HEK293 (cell line): ENCODE data around the gene ZNF554.

Experiments used
- CTCF ChIA-PET: fragments of 350-600 bp; formaldehyde crosslinking; extraction: SDS; loops from one replicate; lab custom pipeline; 2021; ENCODE audit warnings: antibody characterized with exemption; lab: Yijun Ruan, JAX
- POLR2A ChIA-PET: fragments of 300-600 bp; formaldehyde crosslinking; extraction: SDS; loops from one replicate; lab custom pipeline; 2020; ENCODE audit warnings: antibody characterized with exemption, inconsistent platforms; lab: Yijun Ruan, JAX
- H3K27ac ChIP-seq: fragments of 200-500 bp; sonication (Bioruptor generic); 2 replicates; pipeline ENCODE4 v1.5.1; 2014; ENCODE audit warnings: low read depth, low read length, control low read depth, inconsistent platforms; ENCODE audit errors: extremely low read depth
- H3K36me3 ChIP-seq, 2 experiments: fragments of 200-500 bp in 1 of 2; sonication (Bioruptor generic) in 1 of 2; 1 replicate in 1 of 2; 2 replicates in 1 of 2; pipeline ENCODE4 v1.5.1; 2014 to 2017; ENCODE audit warnings: inconsistent platforms in 2 of 2, low read length in 2 of 2; ENCODE audit not compliant: control insufficient read depth in 2 of 2, insufficient read depth in 1 of 2
- H3K4me1 ChIP-seq: fragments of 200-500 bp; sonication (Bioruptor generic); 2 replicates; pipeline ENCODE4 v1.5.1; 2014; ENCODE audit warnings: mild to moderate bottlenecking, low read length, inconsistent platforms; ENCODE audit not compliant: control insufficient read depth, insufficient read depth
- H3K4me3 ChIP-seq: 2 replicates; pipeline ENCODE4 v1.5.1; 2011; ENCODE audit warnings: low read depth, mild to moderate bottlenecking, control low read depth, low read length, moderate library complexity
- H3K9me3 ChIP-seq: fragments of 200-500 bp; sonication (Bioruptor generic); 2 replicates; pipeline ENCODE4 v1.5.1; 2014; ENCODE audit warnings: low read depth, low read length, inconsistent platforms; ENCODE audit not compliant: control insufficient read depth, insufficient read depth
- ATF2 ChIP-seq: fragments of 450-650 bp; formaldehyde crosslinking; IDR thresholded peaks from 2 replicates; pipeline ENCODE4 v1.5.1; 2016; ENCODE audit warnings: missing biosample characterization, missing genetic modification characterization, low read depth
- HOXD13 ChIP-seq: sonication (generic); formaldehyde crosslinking; IDR thresholded peaks from 2 replicates; pipeline ENCODE4 v1.8.0; 2022; ENCODE audit warnings: missing genetic modification reagents, borderline replicate concordance
- SCRT1 ChIP-seq: fragments of 450-650 bp; formaldehyde crosslinking; IDR thresholded peaks from 2 replicates; pipeline ENCODE4 v1.5.1; 2016; ENCODE audit warnings: missing biosample characterization, missing genetic modification characterization, borderline replicate concordance
- ZNF146 ChIP-seq: fragments of 450-650 bp; formaldehyde crosslinking; IDR thresholded peaks from 2 replicates; pipeline ENCODE4 v1.5.1; 2016; ENCODE audit warnings: missing biosample characterization, missing genetic modification characterization
- ZNF48 ChIP-seq: fragments of 450-650 bp; formaldehyde crosslinking; IDR thresholded peaks from 2 replicates; pipeline ENCODE4 v1.5.1; 2016; ENCODE audit warnings: missing biosample characterization, missing genetic modification characterization
- ZNF530 ChIP-seq: fragments of 450-650 bp; formaldehyde crosslinking; IDR thresholded peaks from 2 replicates; pipeline ENCODE4 v1.5.1; 2016; ENCODE audit warnings: low read depth, missing biosample characterization, missing genetic modification characterization
- ZNF623 ChIP-seq: fragments of 450-650 bp; formaldehyde crosslinking; IDR thresholded peaks from 2 replicates; pipeline ENCODE4 v1.5.1; 2016; ENCODE audit warnings: missing biosample characterization, missing genetic modification characterization
- ZNF629 ChIP-seq: fragments of 450-650 bp; formaldehyde crosslinking; IDR thresholded peaks from 2 replicates; pipeline ENCODE4 v1.5.1; 2017; ENCODE audit warnings: missing biosample characterization, missing genetic modification characterization
- ZNF677 ChIP-seq: fragments of 450-650 bp; IDR thresholded peaks from 2 replicates; pipeline ENCODE4 v1.5.0; 2018; ENCODE audit warnings: missing biosample characterization, mild to moderate bottlenecking, missing genetic modification characterization, moderate library complexity
- ZXDB ChIP-seq: fragments of 450-650 bp; formaldehyde crosslinking; IDR thresholded peaks from 2 replicates; pipeline ENCODE4 v1.5.1; 2016; ENCODE audit warnings: missing biosample characterization, missing genetic modification characterization
- TF ChIP-seq, protein P1 (sequence below): fragments of 450-650 bp; formaldehyde crosslinking; IDR thresholded peaks from 2 replicates; pipeline ENCODE4 v1.5.1; 2016; ENCODE audit warnings: missing biosample characterization, missing genetic modification characterization

ZNF554 gene

DNA sequence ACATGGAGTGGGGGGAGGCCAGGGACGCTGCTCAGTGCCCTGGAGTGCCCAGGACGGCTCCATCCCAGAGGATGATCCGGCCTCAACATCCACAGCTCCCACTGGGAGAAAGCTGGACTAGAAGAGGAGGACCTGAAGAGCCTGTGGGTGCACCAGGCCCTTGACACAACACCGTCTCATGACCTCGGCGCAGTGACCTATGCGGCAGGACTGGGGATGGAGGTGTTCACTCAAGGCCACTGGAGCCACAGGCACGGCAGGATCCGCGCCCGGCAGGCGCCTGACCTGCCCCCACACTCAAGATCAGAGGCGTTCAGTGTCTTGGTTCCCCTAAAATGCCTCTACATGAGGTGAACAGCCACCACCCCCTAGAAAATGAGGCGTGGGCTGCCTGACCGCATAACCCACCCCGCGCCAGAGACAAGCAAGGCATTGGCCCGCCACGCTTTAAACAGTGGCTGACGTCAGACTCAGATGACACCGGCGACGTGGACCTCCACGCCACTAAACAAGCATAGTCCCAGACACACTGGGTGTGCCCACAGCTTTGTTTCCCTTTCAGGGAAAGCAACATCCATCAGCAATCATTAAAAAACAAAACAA, 44.6 kb upstream of the ZNF554 start:
- Histone ChIP-seq H3K27ac (no peak overlapping the region), H3K36me3 (peaks cover 4 to 56% of the 10 kb centered on the region in 2 experiments; a peak in 2 of 3 replicates), H3K4me1 (peaks cover 3% of the 10 kb centered on the region; the same call in 1 of the 2 replicates), H3K4me3 (no peak overlapping the region), H3K9me3 (no peaks in the 10 kb centered on the region)
- ChIA-PET CTCF (interaction anchor here (0.6 to 0.8 kb wide), 2 partner anchors 44 to 112 kb away, joined by 3 read pairs; no protein-coding TSS in a partner anchor), POLR2A (no interaction called here)
- no peak for TF ChIP-seq ZNF677 (tag by site-specific recombination)
- TF ChIP-seq ZNF530 (tag by site-specific recombination): no peak

DNA sequence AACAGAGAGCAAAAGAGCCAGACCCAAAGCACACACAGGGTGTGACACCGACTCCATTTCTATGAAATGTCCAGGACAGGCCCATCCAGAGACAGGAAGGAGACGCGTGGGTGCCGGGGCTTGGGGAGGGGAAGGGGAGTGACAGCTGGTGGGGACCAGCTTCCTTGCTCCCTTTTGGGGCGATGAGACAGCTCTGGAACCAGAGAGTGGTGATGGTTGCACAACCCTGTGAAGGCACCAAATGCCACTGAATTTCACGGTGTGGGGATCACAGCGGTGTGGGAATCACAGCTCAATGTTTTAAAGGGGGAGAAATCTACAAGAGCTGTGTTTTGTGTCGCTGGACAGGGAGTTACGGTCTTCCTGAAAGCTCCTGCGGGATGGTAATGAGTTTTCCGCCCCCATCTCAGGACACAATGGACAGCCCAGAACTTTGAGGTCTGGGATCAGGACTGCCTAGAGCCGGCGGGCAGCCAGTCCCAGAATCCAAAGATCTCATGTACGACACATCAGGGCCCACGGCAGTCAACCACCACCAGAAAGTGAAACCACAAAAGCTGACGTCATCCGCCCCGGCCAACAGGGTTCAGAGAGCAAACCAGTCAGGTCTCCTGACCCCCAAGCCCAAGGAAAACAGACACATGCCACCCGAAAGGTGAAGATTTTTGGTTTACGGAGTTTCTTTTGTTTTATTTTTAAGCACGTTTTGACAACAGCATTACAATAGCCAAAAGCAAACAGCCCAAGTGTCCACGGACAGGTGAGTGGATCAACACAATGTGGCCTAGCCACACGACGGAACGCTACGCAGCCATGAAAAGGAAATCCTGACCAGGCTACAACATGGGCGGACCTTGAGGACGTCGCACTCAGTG, 43.9 kb upstream of the ZNF554 start:
- H3K9me3 ChIP-seq: no peaks in the 10 kb centered on the region
- CTCF ChIA-PET: interaction anchor here (0.6 to 0.7 kb wide), 2 partner anchors 113 to 1365 kb away, joined by 3 read pairs; no protein-coding TSS in a partner anchor
- no peak overlapping the region for H3K27ac ChIP-seq
- H3K4me1 ChIP-seq: peaks cover 3% of the 10 kb centered on the region; the same call in 1 of the 2 replicates
- no peak overlapping the region for H3K4me3 ChIP-seq
- TF ChIP-seq HOXD13 (CRISPR knock-in tag): no peak
- 0 out of 2 replicates have a peak, but pooled peaks have one; percentile 25 for TF ChIP-seq ZNF629 (tag by site-specific recombination)
- peak; percentile 99 for TF ChIP-seq ZNF146 (tag by site-specific recombination)
- peak; percentile 89 for TF ChIP-seq ATF2 (tag by site-specific recombination)
- no peak for TF ChIP-seq SCRT1 (tag by site-specific recombination)
- no peak for TF ChIP-seq ZXDB (tag by site-specific recombination)
- TF ChIP-seq, protein P1, sequence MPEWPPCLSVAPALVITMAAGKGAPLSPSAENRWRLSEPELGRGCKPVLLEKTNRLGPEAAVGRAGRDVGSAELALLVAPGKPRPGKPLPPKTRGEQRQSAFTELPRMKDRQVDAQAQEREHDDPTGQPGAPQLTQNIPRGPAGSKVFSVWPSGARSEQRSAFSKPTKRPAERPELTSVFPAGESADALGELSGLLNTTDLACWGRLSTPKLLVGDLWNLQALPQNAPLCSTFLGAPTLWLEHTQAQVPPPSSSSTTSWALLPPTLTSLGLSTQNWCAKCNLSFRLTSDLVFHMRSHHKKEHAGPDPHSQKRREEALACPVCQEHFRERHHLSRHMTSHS (tag by site-specific recombination): no peak
- TF ChIP-seq, all 188 proteins: peak for 3
- peaks cover 4 to 57% of the 10 kb centered on the region in 2 experiments; a peak in 2 of 3 replicates for H3K36me3 ChIP-seq
- POLR2A ChIA-PET: no interaction called here

GRCh38 chr19:2777952-2778683, 41.5 kb upstream of the ZNF554 start:
- Histone ChIP-seq H3K4me1 (peaks cover 3% of the 10 kb centered on the region; the same call in 1 of the 2 replicates), H3K4me3 (no peak overlapping the region), H3K9me3 (no peaks in the 10 kb centered on the region), H3K36me3 (peaks cover 4 to 57% of the 10 kb centered on the region in 2 experiments; a peak in 2 of 3 replicates), H3K27ac (no peak overlapping the region)
- TF ChIP-seq ZNF48 (tag by site-specific recombination) (no peak), ZNF623 (tag by site-specific recombination) (peak; percentile 94)
- ChIA-PET POLR2A (no interaction called here), CTCF (interaction anchor here (0.6 to 0.7 kb wide), 3 partner anchors 109 to 501 kb away, joined by 3 to 5 read pairs (median 3); no protein-coding TSS in a partner anchor)
